Adrenal gland (tissue), 12 donors: ENCODE results near the gene VPS33B. TPM values are rescaled to one million over a fixed set of nuclear protein-coding genes. Genes with fewer than 3 reads are reported as not detected.
A peak's percentile ranks its signal among the peaks of the same experiment; 100 is the strongest.

Experiments
- DNase-seq, 7 donors: peaks; one replicate each; pipeline ENCODE4 v3.0.0-alpha.2; 2019 to 2020
- H3K27ac ChIP-seq, 5 donors: fragments of 200-600 bp; sonication (generic) in 4 of 5; 1 replicate in 3 of 5; 2 replicates in 2 of 5; pipeline versions ENCODE4 v1.5.1 to v1.8.0; 2016 to 2020; ENCODE audit warnings: mild to moderate bottlenecking in 1 of 5
- H3K27me3 ChIP-seq: fragments of 200-600 bp; 2 replicates; pipeline ENCODE4 v1.8.0; 2021
- H3K36me3 ChIP-seq, 2 donors: fragments of 200-600 bp; replicated peaks in 1 of 2; 1 replicate in 1 of 2; 2 replicates in 1 of 2; pipeline versions ENCODE4 v1.5.1 to v1.8.0; 2018 to 2022
- H3K4me1 ChIP-seq, 2 donors: fragments of 200-600 bp; replicated peaks in 1 of 2; 1 replicate in 1 of 2; 2 replicates in 1 of 2; pipeline versions ENCODE4 v1.5.1 to v1.8.0; 2018 to 2021
- H3K4me3 ChIP-seq, 4 donors: fragments of 200-600 bp; sonication (generic) in 3 of 4; one replicate each; pipeline ENCODE4 v1.5.1; 2016 to 2018
- H3K9me3 ChIP-seq, 3 donors: fragments of 200-600 bp; sonication (generic) in 1 of 3; replicated peaks in 1 of 3; 1 replicate in 2 of 3; 2 replicates in 1 of 3; pipeline versions ENCODE4 v1.5.1 to v1.8.0; 2016 to 2021
- CTCF ChIP-seq, 6 experiments: fragments of 450-650 bp in 4 of 6; fragments of 200-600 bp in 2 of 6; sonication (generic) in 1 of 6; IDR thresholded peaks; 1 replicate in 5 of 6; 2 replicates in 1 of 6; pipeline versions ENCODE4 v1.5.1 to v1.8.0; 2016 to 2021; ENCODE audit warnings: antibody characterized with exemption in 6 of 6, mild to moderate bottlenecking in 2 of 6, moderate library complexity in 1 of 6
- POLR2A ChIP-seq, 2 donors: fragments of 450-650 bp; IDR thresholded peaks; one replicate each; pipeline ENCODE4 v1.6.1; 2017; ENCODE audit warnings: antibody characterized with exemption in 2 of 2, mild to moderate bottlenecking in 2 of 2, moderate library complexity in 1 of 2
- WGBS, 4 donors: extraction: QIAGEN DNeasy Blood & Tissue Kit in 2 of 4; methylation state at CpG; one replicate each; pipeline versions ENCODE4 v1.1.5 to v1.1.7; 2013 to 2017; 5-methylcytosine and 5-hydroxymethylcytosine counted together
- intact Hi-C, 2 donors: fragments of 100-400 bp; cut with DNase I; formaldehyde crosslinking; loops; one replicate each; pipeline versions ENCODE4 v1.14.1 to v1.15.0; 2022 to 2023
- polyA plus RNA-seq, 3 donors: library from polyadenylated mRNA; stranded (reverse); fragments of 200-250 nt in 2 of 3; fragments of 350-450 nt in 1 of 3; fragmentation: Illumina TruSeq in 1 of 3; extraction: RNeasy Lipid Tissue Mini Kit (QIAGEN cat#74804) in 1 of 3; gene quantifications; one replicate each; pipeline ENCODE4 v1.2.3, GENCODE V29; 2013 to 2014
- total RNA-seq, 9 donors: library from RNA; depleted of rRNA in 4 of 9; stranded (reverse); fragments of >200 nt in 4 of 9; fragments of 120-200 nt in 1 of 9; fragmentation: NEBNext Ultra II Directional in 1 of 9; extraction: Animal tissue kit (Norgen Biotek cat#: 25700) in 1 of 9; gene quantifications; one replicate each; pipeline versions ENCODE4 v1.1.0 to v1.2.4, GENCODE V29; 2013 to 2023
- donor health status: healthy with polysubstance abuse.
- donor health status: Bipolar disorder and iron deficiency.
- donor health status: DM: yes; HTN: yes; CAD: no.
- donor health status: DM: no; HTN: no; CAD: no.
- donor health status: DM: no; HTN: no; CAD: no.
- donor health status: DM: yes; HTN: yes; CAD: no.

VPS33B gene
- total and polyA plus RNA-seq, 12 donors: 9.1 to 23.8 (median 15.6) TPM

GRCh38 chr15:91061997-91062396, 39.6 kb upstream of the VPS33B start:
- intact Hi-C loops: no loop called here

DNA sequence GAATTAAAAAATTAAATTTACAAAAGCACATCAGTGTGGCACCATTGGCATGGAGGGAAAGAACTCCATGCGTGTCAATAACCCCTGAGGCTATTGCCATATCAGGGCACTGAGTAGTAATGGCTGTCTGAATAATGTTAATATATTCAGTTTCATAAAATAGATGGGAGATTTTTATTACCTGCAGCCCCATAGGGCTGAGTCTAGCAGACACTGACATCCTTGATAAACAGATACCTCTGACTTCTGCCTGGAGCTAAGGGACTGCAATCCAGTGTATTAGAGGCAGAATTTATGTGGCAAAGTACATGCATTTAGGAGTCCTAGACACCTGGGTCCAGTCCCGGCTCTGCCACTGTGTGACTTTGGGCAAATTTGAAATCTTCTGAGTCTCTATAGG, 38.8 kb upstream of the VPS33B start:
- peaks cover 4% of the 10 kb centered on the region for H3K27me3 ChIP-seq
- WGBS, 4 donors: 78 to 89% (median 81%) methylated on average over 2 of the region's 2 CpGs
- H3K36me3 ChIP-seq: no peaks in the 10 kb centered on the region
- intact Hi-C loops: no loop called here
- no peak overlapping the region for H3K4me3 ChIP-seq
- no peaks in the 10 kb centered on the region for H3K4me1 ChIP-seq
- no peaks in the 10 kb centered on the region for H3K9me3 ChIP-seq
- TF ChIP-seq CTCF (IDR thresholded peaks at IDR 0.05) (no peak), POLR2A (IDR thresholded peaks at IDR 0.05) (no peak)
- H3K27ac ChIP-seq: no peak overlapping the region
- DNase-seq: no peak

More at GRCh38 chr15:91061997-91062396, 39.6 kb upstream of the VPS33B start:
- H3K36me3 ChIP-seq: no peaks in the 10 kb centered on the region
- H3K27ac ChIP-seq: no peak overlapping the region
- H3K4me1 ChIP-seq: no peaks in the 10 kb centered on the region
- DNase-seq: no peak
- H3K4me3 ChIP-seq: no peak overlapping the region
- TF ChIP-seq CTCF (IDR thresholded peaks at IDR 0.05): no peak
- H3K9me3 ChIP-seq: no peaks in the 10 kb centered on the region
- no peaks in the 10 kb centered on the region for H3K27me3 ChIP-seq
- 75 to 83% (median 82%) methylated on average over 5 of the region's 5 CpGs for WGBS, 4 donors

GRCh38 chr15:91055548-91056331, 33.3 kb upstream of the VPS33B start:
- Histone ChIP-seq H3K9me3 (no peaks in the 10 kb centered on the region), H3K4me3 (no peak overlapping the region), H3K4me1 (no peaks in the 10 kb centered on the region), H3K27ac (no peak overlapping the region), H3K27me3 (peaks cover 20% of the 10 kb centered on the region), H3K36me3 (no peaks in the 10 kb centered on the region)
- 24 to 30% (median 26%) methylated on average over 10 to 11 of the region's 11 CpGs for WGBS, 4 donors
- peak; percentile 69 to 87 (median 78) for DNase-seq
- TF ChIP-seq POLR2A (IDR thresholded peaks at IDR 0.05) (no peak), CTCF (IDR thresholded peaks at IDR 0.05) (peak; percentile 62 to 87 (median 80))
- intact Hi-C loops: loop anchor here (2.0 to 5.0 kb wide), 3 partner anchors 172 to 215 kb away; no protein-coding TSS in a partner anchor

DNA sequence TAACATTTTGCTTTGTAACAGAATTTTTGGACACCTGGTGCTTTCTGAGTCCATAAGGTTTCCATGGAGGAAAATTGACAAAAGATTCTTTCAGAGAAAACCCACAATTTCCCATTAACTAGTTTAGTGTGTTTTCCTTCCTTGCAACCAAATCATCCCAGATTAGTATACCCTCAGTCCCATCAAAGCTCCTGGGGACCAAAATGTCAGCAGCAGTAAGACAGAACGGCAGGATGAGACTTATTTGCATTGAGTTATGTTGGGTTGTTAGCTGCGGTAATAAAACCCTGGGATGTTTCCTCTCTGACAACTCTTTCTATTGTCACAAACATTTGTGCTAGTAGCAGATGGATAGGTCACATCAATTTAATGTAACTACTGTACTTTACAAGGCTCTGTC, 32.4 kb upstream of the VPS33B start:
- intact Hi-C loops: loop anchor here (2.0 to 5.0 kb wide), 3 partner anchors 172 to 216 kb away; no protein-coding TSS in a partner anchor
- 23 to 41% (median 29%) methylated on average over 2 of the region's 2 CpGs for WGBS, 4 donors
- no peaks in the 10 kb centered on the region for H3K9me3 ChIP-seq

More for the DNA sequence above, 32.4 kb upstream of the VPS33B start:
- H3K36me3 ChIP-seq: no peaks in the 10 kb centered on the region
- no peak for DNase-seq
- no peak overlapping the region for H3K27ac ChIP-seq
- TF ChIP-seq CTCF (IDR thresholded peaks at IDR 0.05): no peak
- no peak for TF ChIP-seq POLR2A (IDR thresholded peaks at IDR 0.05)
- no peaks in the 10 kb centered on the region for H3K4me1 ChIP-seq
- H3K4me3 ChIP-seq: no peak overlapping the region
- peaks cover 20% of the 10 kb centered on the region for H3K27me3 ChIP-seq
